ENCODE results near the gene RPA3.

RPA3 gene

GRCh38 chr7:7707806-7708205, 10.6 kb downstream of the RPA3 start (continued):
- TF ChIP-seq ZNF184 (tag by site-specific recombination; IDR thresholded peaks at IDR 0.05) (no peak), ZBTB17 (tag by site-specific recombination; IDR thresholded peaks at IDR 0.05) (no peak), ZNF596 (tag by site-specific recombination; IDR thresholded peaks at IDR 0.05) (no peak), FEZF1 (tag by site-specific recombination; IDR thresholded peaks at IDR 0.05) (no peak), ZNF792 (tag by site-specific recombination; IDR thresholded peaks at IDR 0.05) (no peak), ZNF133 (tag by site-specific recombination; IDR thresholded peaks at IDR 0.05) (no peak)

GRCh38 chr7:7707246-7707645, 11.2 kb downstream of the RPA3 start:
- ChIA-PET CTCF (interaction anchor here (1.3 to 1.8 kb wide), 2 partner anchors 13 to 26 kb away, joined by 4 to 7 read pairs; no protein-coding TSS in a partner anchor), POLR2A (no interaction called here)
- no peak overlapping the region for H3K27ac ChIP-seq (ENCODE audit: extremely low read depth, low read depth, low read length)
- H3K9me3 ChIP-seq (ENCODE audit: control insufficient read depth, insufficient read depth, low read depth, low read length) = no peaks in the 10 kb centered on the region
- peaks cover 11% of the 10 kb centered on the region for H3K4me1 ChIP-seq (ENCODE audit: control insufficient read depth, insufficient read depth, low read length)
- H3K4me3 ChIP-seq (ENCODE audit: low read depth, low read length) = no peak overlapping the region
- TF ChIP-seq ZBTB48 (tag by site-specific recombination; IDR thresholded peaks at IDR 0.05) (no peak), OVOL3 (tag by site-specific recombination; IDR thresholded peaks at IDR 0.05) (no peak), ZNF791 (tag by site-specific recombination; IDR thresholded peaks at IDR 0.05) (no peak), ZNF423 (tag by site-specific recombination; IDR thresholded peaks at IDR 0.05) (no peak), ZNF571 (tag by site-specific recombination; IDR thresholded peaks at IDR 0.05) (no peak), IKZF3 (tag by site-specific recombination; IDR thresholded peaks at IDR 0.05) (no peak), ZNF133 (tag by site-specific recombination; IDR thresholded peaks at IDR 0.05) (no peak), ZNF544 (tag by site-specific recombination; IDR thresholded peaks at IDR 0.05) (no peak), MZF1 (tag by site-specific recombination; IDR thresholded peaks at IDR 0.05; ENCODE audit: borderline replicate concordance) (no peak), HOXD13 (CRISPR knock-in tag; IDR thresholded peaks at IDR 0.05; ENCODE audit: borderline replicate concordance) (no peak), ZNF37A (tag by site-specific recombination; IDR thresholded peaks at IDR 0.05) (no peak), KLF9 (tag by site-specific recombination; IDR thresholded peaks at IDR 0.05; ENCODE audit: low read depth) (no peak), ZNF529 (tag by site-specific recombination; IDR thresholded peaks at IDR 0.05; ENCODE audit: insufficient replicate concordance) (no peak), ZNF433 (tag by site-specific recombination; IDR thresholded peaks at IDR 0.05; ENCODE audit: low read depth) (no peak), AEBP2 (tag by site-specific recombination; IDR thresholded peaks at IDR 0.05; ENCODE audit: borderline replicate concordance) (no peak), ZBTB8A (tag by site-specific recombination; IDR thresholded peaks at IDR 0.05) (no peak), ZNF777 (tag by site-specific recombination; IDR thresholded peaks at IDR 0.05; ENCODE audit: borderline replicate concordance) (no peak), ZNF24 (tag by site-specific recombination; IDR thresholded peaks at IDR 0.05) (no peak)
- no peaks in the 10 kb centered on the region for H3K36me3 ChIP-seq (ENCODE audit: control insufficient read depth in 2 of 2, insufficient read depth in 1 of 2, low read length in 2 of 2)

GRCh38 chr7:7706556-7707172, 11.7 kb downstream of the RPA3 start:
- ChIA-PET POLR2A (no interaction called here), CTCF (no interaction called here)
- Histone ChIP-seq H3K4me1 (ENCODE audit: control insufficient read depth, insufficient read depth, low read length) (peaks cover 11% of the 10 kb centered on the region), H3K4me3 (ENCODE audit: low read depth, low read length) (no peak overlapping the region), H3K27ac (ENCODE audit: extremely low read depth, low read depth, low read length) (no peak overlapping the region), H3K9me3 (ENCODE audit: control insufficient read depth, insufficient read depth, low read depth, low read length) (no peaks in the 10 kb centered on the region), H3K36me3 (ENCODE audit: control insufficient read depth in 2 of 2, insufficient read depth in 1 of 2, low read length in 2 of 2) (no peaks in the 10 kb centered on the region)
- no peak for TF ChIP-seq ZNF37A (tag by site-specific recombination; IDR thresholded peaks at IDR 0.05)
- no peak for TF ChIP-seq ZNF837 (tag by site-specific recombination; IDR thresholded peaks at IDR 0.05)
- no peak for TF ChIP-seq ZNF416 (tag by site-specific recombination; IDR thresholded peaks at IDR 0.05)
- no peak for TF ChIP-seq ZXDB (tag by site-specific recombination; IDR thresholded peaks at IDR 0.05)

Data from HEK293 (cell line).